GM12878 (cell line): ENCODE measurements around the gene TRAF3. TPM values are rescaled to one million over a fixed set of nuclear protein-coding genes. Genes with fewer than 3 reads are reported as not detected.
A peak's percentile ranks its signal among the peaks of the same experiment; 100 is the strongest.

ENCODE experiments used
- ATAC-seq: fragments of 200-7000 bp; cut with Tn5 transposase; 3 replicates; pipeline ENCODE4 v1.9.1; 2020; ENCODE audit warnings: mild to moderate bottlenecking, moderate library complexity
- BruUV-seq: library from RNA; stranded (reverse); fragments of 400-500 nt; replicated peaks from 2 replicates; lab custom pipeline; 2021; lab: Mats Ljungman, UMichigan
- CTCF ChIA-PET: fragments of 300-600 bp; sonication (Branson Sonifier 250); formaldehyde crosslinking; extraction: SDS; loops from one replicate; lab custom pipeline; 2021; ENCODE audit warnings: inconsistent platforms; lab: Yijun Ruan, JAX
- POLR2A ChIA-PET: fragments of 350-600 bp; formaldehyde crosslinking; extraction: SDS; loops from one replicate; lab custom pipeline; 2021; ENCODE audit warnings: inconsistent platforms; lab: Charles Lee
- RAD21 ChIA-PET: fragments of 300-600 bp; sonication (Branson Sonifier 250); formaldehyde crosslinking; loops from one replicate; lab custom pipeline; 2023; ENCODE audit warnings: antibody characterized with exemption; ENCODE audit not compliant: unreplicated experiment; lab: Charles Lee
- SMC1A ChIA-PET: fragments of 300-600 bp; sonication (Branson Sonifier 250); formaldehyde crosslinking; loops from one replicate; lab custom pipeline; 2023; ENCODE audit not compliant: unreplicated experiment, uncharacterized antibody; lab: Charles Lee
- DNase-seq: peaks from one replicate; pipeline ENCODE4 v3.0.0-alpha.2; 2011; ENCODE audit warnings: low read depth, low spot score
- FAIRE-seq: peaks from 3 replicates; lab custom pipeline; 2011; peaks lifted over from hg19 to GRCh38; lab: Jason Lieb, UNC
- H2AFZ ChIP-seq: 2 replicates; pipeline ENCODE4 v1.6.0; 2011; ENCODE audit warnings: low read depth, low read length, control low read depth; ENCODE audit not compliant: control insufficient read depth
- H3K27ac ChIP-seq: 2 replicates; pipeline ENCODE4 v1.5.1; 2011; ENCODE audit warnings: control low read depth; ENCODE audit not compliant: control insufficient read depth, insufficient read depth
- H3K27me3 ChIP-seq, 2 experiments: replicated peaks in 1 of 2; 2 replicates each; pipeline versions ENCODE4 v1.6.0 to v1.6.1; 2011; ENCODE audit warnings: low read length in 1 of 2; ENCODE audit not compliant: control insufficient read depth in 2 of 2, insufficient read depth in 2 of 2
- H3K36me3 ChIP-seq, 2 experiments: 2 replicates each; pipeline ENCODE4 v1.5.1; 2011; ENCODE audit warnings: low read length in 1 of 2; ENCODE audit not compliant: control insufficient read depth in 2 of 2, insufficient read depth in 2 of 2
- H3K4me1 ChIP-seq: 2 replicates; pipeline ENCODE4 v1.6.1; 2011; ENCODE audit warnings: mild to moderate bottlenecking, low read length, moderate library complexity, mixed read lengths; ENCODE audit not compliant: control insufficient read depth, insufficient read depth
- H3K4me2 ChIP-seq: 2 replicates; pipeline ENCODE4 v1.6.0; 2011; ENCODE audit warnings: control low read depth; ENCODE audit not compliant: control insufficient read depth, insufficient read depth
- H3K4me3 ChIP-seq: fragments of 200-600 bp; sonication (generic); 2 replicates; pipeline ENCODE4 v1.5.1; 2016
- H3K79me2 ChIP-seq: 2 replicates; pipeline ENCODE4 v1.6.0; 2011; ENCODE audit warnings: low read length; ENCODE audit not compliant: control insufficient read depth, insufficient read depth
- H3K9ac ChIP-seq: 2 replicates; pipeline ENCODE4 v1.8.0; 2011; ENCODE audit warnings: low read length, control low read depth, mixed read lengths; ENCODE audit not compliant: control insufficient read depth, insufficient read depth
- H3K9me3 ChIP-seq: replicated peaks from 3 replicates; pipeline ENCODE4 v1.5.1; 2011; ENCODE audit warnings: mild to moderate bottlenecking, low read length; ENCODE audit not compliant: control insufficient read depth, insufficient read depth
- H4K20me1 ChIP-seq: 2 replicates; pipeline ENCODE4 v1.6.0; 2011; ENCODE audit not compliant: control insufficient read depth, insufficient read depth
- KAT2A ChIP-seq: conservative IDR thresholded peaks from 2 replicates; pipeline ENCODE4 v1.6.1; 2011; ENCODE audit warnings: low read depth, low read length; ENCODE audit not compliant: control insufficient read depth
- NFXL1 ChIP-seq: fragments of 450-650 bp; IDR thresholded peaks from 2 replicates; pipeline ENCODE4 v1.6.1; 2017; ENCODE audit warnings: antibody characterized with exemption, mild to moderate bottlenecking, borderline replicate concordance
- USF1 ChIP-seq: IDR thresholded peaks from 2 replicates; pipeline ENCODE4 v1.6.1; 2011; ENCODE audit warnings: borderline replicate concordance, low read depth, mild to moderate bottlenecking, moderate library complexity, mixed read lengths, low read length; ENCODE audit not compliant: insufficient read depth; ENCODE audit errors: extremely low read length
- ZNF24 ChIP-seq: fragments of 450-650 bp; IDR thresholded peaks from 2 replicates; pipeline ENCODE4 v1.6.1; 2017; ENCODE audit warnings: antibody characterized with exemption, mild to moderate bottlenecking
- WGBS: methylation state at CpG from one replicate; pipeline ENCODE4 v1.1.6; 2016; ENCODE audit warnings: low lambda C conversion rate; ENCODE audit not compliant: insufficient replicate concordance, insufficient coverage; ENCODE audit errors: missing lambda C conversion rate; 5-methylcytosine and 5-hydroxymethylcytosine counted together
- in situ Hi-C: fragments of 300-500 bp; cut with MboI; formaldehyde crosslinking; loops from 9 replicates; pipeline ENCODE4 v1.14.3; 2018; ENCODE audit warnings: mixed read lengths
- intact Hi-C: fragments of 100-400 bp; cut with micrococcal nuclease; formaldehyde crosslinking; loops from one replicate; pipeline ENCODE4 v1.14.2; 2022; ENCODE audit not compliant: unreplicated experiment
- polyA plus RNA-seq, 11 experiments: library from polyadenylated mRNA; depleted of rRNA in 4 of 11; unstranded in 6 of 11; stranded (reverse) in 5 of 11; fragments of >200 nt; fragmentation: Nextera tagmentation in 4 of 11; fragmentation: Illumina TruSeq in 1 of 11; extraction: Ambion mirVana in 4 of 11; extraction: Trizol in 1 of 11; gene quantifications; 1 replicate in 1 of 11; 2 replicates in 10 of 11; pipeline versions ENCODE4 v1.2.1 to v1.2.3, GENCODE V29; 2011 to 2016; ENCODE audit warnings: inconsistent platforms in 2 of 11, missing spikeins in 2 of 11, low read depth in 1 of 11
- total RNA-seq, 4 experiments: library from RNA; depleted of rRNA in 3 of 4; stranded (reverse); fragments of >200 nt in 3 of 4; fragmentation: Illumina TruSeq in 1 of 4; extraction: Trizol in 1 of 4; gene quantifications; 2 replicates each; pipeline versions ENCODE4 v1.2.1 to v1.2.3, GENCODE V29; 2013 to 2021

The TRAF3 gene
- total and polyA plus RNA-seq, 10 of the 15 experiments (the other 5 are each of a cell fraction or from before 2014, with no cell fraction given): 3.0 to 70.1 (median 36.5) TPM

GRCh38 chr14:102899516-102899900 is 122.3 kb downstream of the TRAF3 start:
- no peaks in the 10 kb centered on the region for H4K20me1 ChIP-seq
- ATAC-seq (no peak), DNase-seq (no peak), FAIRE-seq (no peak)
- H3K9me3 ChIP-seq: no peaks in the 10 kb centered on the region
- peak overlapping the region; percentile 79 for H3K27ac ChIP-seq
- ChIA-PET CTCF (interaction anchor here (0.8 to 3.6 kb wide), 2 partner anchors 205 kb away, joined by 3 to 25 read pairs; no protein-coding TSS in a partner anchor), RAD21 (interaction anchor here (1.0 to 1.4 kb wide), 3 partner anchors 80 to 205 kb away, joined by 3 to 7 read pairs (median 5); no protein-coding TSS in a partner anchor), POLR2A (interaction anchor here (0.9 kb wide), 1 partner anchor 13 kb away, joined by 3 read pairs; no protein-coding TSS in a partner anchor), SMC1A (interaction anchor here (1.0 to 1.9 kb wide), 2 partner anchors 118 to 204 kb away, joined by 3 to 9 read pairs; no protein-coding TSS in a partner anchor)
- H3K4me1 ChIP-seq: peaks cover 59% of the 10 kb centered on the region
- peak overlapping the region; percentile 79 for H3K4me2 ChIP-seq
- H3K79me2 ChIP-seq: peaks cover 34% of the 10 kb centered on the region
- WGBS: 98% methylated on average over 8 of the region's 8 CpGs
- no peak overlapping the region for H3K4me3 ChIP-seq
- peak overlapping the region; percentile 17; the same call in 1 of the 2 replicates for H3K9ac ChIP-seq
- H2AFZ ChIP-seq: no peak overlapping the region
- H3K27me3 ChIP-seq: no peaks in the 10 kb centered on the region
- peaks cover 25 to 31% of the 10 kb centered on the region in 2 experiments; a peak in 3 of 4 replicates for H3K36me3 ChIP-seq
- in situ Hi-C loops: no loop called here
- intact Hi-C loops: no loop called here
- no TSS peak for BruUV-seq
- TF ChIP-seq ZNF24: no peak
- no peak for TF ChIP-seq NFXL1
- TF ChIP-seq KAT2A: no peak
- TF ChIP-seq USF1: no peak
